ENCODE data around the gene BCAN.
"Not testable (repeated sequence)": the region's sequence is repeated elsewhere in the genome, so short reads cannot be mapped to it uniquely, and the experiment has no call there.

GRCh38 chr1:156610072-156610471, 31.8 kb upstream of the BCAN start:
- not testable (repeated sequence) for TF ChIP-seq EZH2 (IDR thresholded peaks at IDR 0.05; ENCODE audit: insufficient read depth, poor library complexity, severe bottlenecking); EZH2phosphoT487 (IDR thresholded peaks at IDR 0.05; ENCODE audit: insufficient read depth, low read depth)
